Adipocyte (in vitro differentiated cells): ENCODE results near the gene CX3CR1.
"Not testable (repeated sequence)": the region's sequence is repeated elsewhere in the genome, so short reads cannot be mapped to it uniquely, and the experiment has no call there.

Source experiments
- DNase-seq: peaks from one replicate; pipeline ENCODE4 v3.0.0-alpha.2; 2015; ENCODE audit warnings: low read depth
- H3K27me3 ChIP-seq: replicated peaks from 2 replicates; pipeline ENCODE4 v1.7.0; 2013; ENCODE audit warnings: mild to moderate bottlenecking, low read length, moderate library complexity; ENCODE audit not compliant: control insufficient read depth, insufficient read depth
- H3K36me3 ChIP-seq: 2 replicates; pipeline ENCODE4 v1.7.0; 2013; ENCODE audit warnings: low read length, mild to moderate bottlenecking, moderate library complexity; ENCODE audit not compliant: control insufficient read depth, insufficient read depth, severe bottlenecking
- H3K4me1 ChIP-seq: 2 replicates; pipeline ENCODE4 v1.7.0; 2013; ENCODE audit warnings: mild to moderate bottlenecking, low read length, moderate library complexity; ENCODE audit not compliant: control insufficient read depth, insufficient read depth
- H3K4me3 ChIP-seq: 2 replicates; pipeline ENCODE4 v1.7.0; 2013; ENCODE audit warnings: mild to moderate bottlenecking, low read length, moderate library complexity
- H3K9ac ChIP-seq: 2 replicates; pipeline ENCODE4 v1.7.0; 2013; ENCODE audit warnings: mild to moderate bottlenecking, low read length, moderate library complexity
- H3K9me3 ChIP-seq: 2 replicates; pipeline ENCODE4 v1.7.0; 2013; ENCODE audit warnings: mild to moderate bottlenecking, low read length, moderate library complexity; ENCODE audit not compliant: control insufficient read depth

The CX3CR1 gene, protein sequence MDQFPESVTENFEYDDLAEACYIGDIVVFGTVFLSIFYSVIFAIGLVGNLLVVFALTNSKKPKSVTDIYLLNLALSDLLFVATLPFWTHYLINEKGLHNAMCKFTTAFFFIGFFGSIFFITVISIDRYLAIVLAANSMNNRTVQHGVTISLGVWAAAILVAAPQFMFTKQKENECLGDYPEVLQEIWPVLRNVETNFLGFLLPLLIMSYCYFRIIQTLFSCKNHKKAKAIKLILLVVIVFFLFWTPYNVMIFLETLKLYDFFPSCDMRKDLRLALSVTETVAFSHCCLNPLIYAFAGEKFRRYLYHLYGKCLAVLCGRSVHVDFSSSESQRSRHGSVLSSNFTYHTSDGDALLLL

GRCh38 chr3:39279745-39280517 is at the start of gene CX3CR1:
Gene CX3CR1 (minus strand): TSS chr3:39280036. CDS start chr3:39266509, 13,527 bp downstream.
- no peaks in the 10 kb centered on the region for H3K9me3 ChIP-seq
- H3K27me3 ChIP-seq: peaks cover 20% of the 10 kb centered on the region
- H3K9ac ChIP-seq: no peak within 1 kb of the TSS
- H3K4me1 ChIP-seq: peaks cover 4% of the 10 kb centered on the region
- H3K4me3 ChIP-seq: no peak within 1 kb of the TSS
- DNase-seq: no peak
- H3K36me3 ChIP-seq: no peaks in the 10 kb centered on the region

- no peaks in the 10 kb centered on the region for H3K4me1 ChIP-seq
- H3K36me3 ChIP-seq: no peaks in the 10 kb centered on the region
- H3K9ac ChIP-seq: no peak within 1 kb of the TSS
- H3K27me3 ChIP-seq: peaks cover 11% of the 10 kb centered on the region
- H3K4me3 ChIP-seq: no peak within 1 kb of the TSS
- H3K9me3 ChIP-seq: no peaks in the 10 kb centered on the region
- DNase-seq: no peak
Observed at GRCh38 chr3:39329493-39329892, 49.7 kb upstream of the CX3CR1 start, which contains the start of gene CCR8. Gene CCR8 (plus strand): TSS chr3:39329709. CDS start chr3:39332332, 2,623 bp downstream.

DNA sequence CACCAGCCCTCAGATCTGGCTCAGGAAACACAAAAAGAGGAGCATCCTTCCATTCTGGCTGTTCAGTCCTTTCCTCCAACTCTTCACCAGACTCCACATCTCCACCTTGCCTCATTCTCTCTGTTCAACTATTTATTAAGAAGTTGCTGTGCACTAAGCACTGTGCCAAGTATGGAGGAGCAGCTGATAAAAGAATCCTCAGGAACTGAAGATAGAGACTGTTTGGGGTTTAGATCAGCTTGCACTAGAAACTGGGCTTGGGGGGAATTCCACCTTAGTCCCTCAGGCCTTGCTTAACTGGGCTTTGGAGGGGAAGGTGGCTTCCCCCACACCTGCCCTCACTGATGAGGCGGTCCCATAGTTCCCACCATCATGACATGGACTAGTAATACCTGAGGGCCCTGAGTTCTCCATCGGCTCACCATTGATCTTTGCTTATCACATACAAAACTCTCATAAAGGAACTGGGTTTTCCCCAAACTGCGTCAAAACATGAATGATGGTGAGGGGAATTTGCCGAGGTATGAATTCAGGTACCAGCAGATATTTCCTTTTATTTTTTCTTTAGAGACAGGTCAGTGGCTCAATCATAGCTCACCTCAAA is 48.0 kb upstream of the CX3CR1 start:
- Histone ChIP-seq H3K9me3 (no peaks in the 10 kb centered on the region), H3K36me3 (no peaks in the 10 kb centered on the region), H3K4me1 (no peaks in the 10 kb centered on the region), H3K27me3 (peaks cover 13% of the 10 kb centered on the region), H3K9ac (no peak overlapping the region), H3K4me3 (no peak overlapping the region)
- no peak for DNase-seq

- Histone ChIP-seq H3K4me3 (no peak overlapping the region), H3K4me1 (no peaks in the 10 kb centered on the region), H3K36me3 (no peaks in the 10 kb centered on the region), H3K9ac (no peak overlapping the region), H3K27me3 (peaks cover 13% of the 10 kb centered on the region), H3K9me3 (no peaks in the 10 kb centered on the region)
- no peak for DNase-seq
Observed at GRCh38 chr3:39327053-39327745, 47.4 kb upstream of the CX3CR1 start.

DNA sequence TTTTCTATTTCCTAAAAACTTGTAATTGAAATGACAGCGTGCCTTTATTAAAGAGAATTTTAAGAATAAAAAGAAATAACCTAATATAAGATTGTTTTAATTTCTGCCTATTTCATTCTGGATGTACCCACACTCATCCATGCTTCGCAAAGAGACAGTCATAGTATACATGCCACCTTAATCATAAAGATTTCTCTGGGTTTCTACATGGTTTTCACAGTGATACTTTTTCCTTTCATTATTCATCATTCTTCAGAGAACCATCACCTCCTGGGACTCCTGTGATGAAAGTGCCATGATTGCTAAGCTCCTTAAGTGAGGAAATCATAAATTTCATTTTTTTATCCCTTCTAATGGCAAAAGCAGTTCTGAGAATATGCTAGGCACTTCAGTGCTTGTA is 45.4 kb upstream of the CX3CR1 start:
- DNase-seq: no peak
- Histone ChIP-seq H3K4me3 (no peak overlapping the region), H3K9ac (no peak overlapping the region), H3K36me3 (no peaks in the 10 kb centered on the region), H3K27me3 (peaks cover 13% of the 10 kb centered on the region), H3K9me3 (no peaks in the 10 kb centered on the region), H3K4me1 (no peaks in the 10 kb centered on the region)

DNA sequence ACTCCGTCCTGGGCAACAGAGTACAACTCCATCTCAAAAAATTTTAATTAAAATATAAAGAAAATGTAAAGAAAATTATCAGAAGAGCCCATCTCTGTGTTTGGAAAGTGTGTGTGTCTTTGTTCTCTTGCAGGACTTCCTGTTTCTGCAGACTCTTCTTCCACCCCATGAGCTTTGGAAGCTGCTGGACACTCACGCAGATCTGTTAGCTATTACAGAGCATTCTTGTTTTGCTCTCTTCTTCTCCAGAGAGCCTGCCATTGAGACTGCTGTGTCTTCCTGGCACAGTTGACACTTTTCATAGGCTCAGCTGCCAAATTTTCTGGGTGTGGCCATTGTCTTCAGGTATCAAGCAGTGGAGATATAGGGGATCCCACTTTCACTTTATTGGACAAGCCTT is 43.7 kb upstream of the CX3CR1 start:
- Histone ChIP-seq H3K36me3 (no peaks in the 10 kb centered on the region), H3K4me1 (no peaks in the 10 kb centered on the region), H3K4me3 (no peak overlapping the region), H3K9me3 (no peaks in the 10 kb centered on the region), H3K27me3 (peaks cover 13% of the 10 kb centered on the region), H3K9ac (no peak overlapping the region)
- DNase-seq: no peak

DNA sequence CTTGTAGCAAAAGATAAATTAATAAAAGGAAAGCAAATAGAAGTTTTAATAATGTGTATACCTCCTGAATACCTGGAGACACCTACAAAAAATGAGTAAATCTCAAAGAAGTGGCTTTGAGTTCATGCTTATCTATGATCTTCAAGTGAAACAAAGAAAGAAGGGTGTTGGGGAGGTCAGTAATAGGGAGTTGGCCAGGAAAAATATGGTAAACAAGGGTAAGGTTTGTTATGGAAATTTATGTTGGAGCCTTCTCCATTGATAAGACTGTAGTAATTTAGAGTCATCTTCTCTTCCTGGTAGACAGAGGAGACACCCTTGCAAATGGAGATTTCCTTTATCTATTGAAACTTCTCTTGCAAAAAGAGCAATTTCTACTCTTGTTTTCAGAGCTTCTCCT is 43.1 kb upstream of the CX3CR1 start:
- no peak for DNase-seq
- Histone ChIP-seq H3K36me3 (no peaks in the 10 kb centered on the region), H3K27me3 (peaks cover 13% of the 10 kb centered on the region), H3K4me1 (no peaks in the 10 kb centered on the region), H3K4me3 (no peak overlapping the region), H3K9ac (no peak overlapping the region), H3K9me3 (no peaks in the 10 kb centered on the region)

GRCh38 chr3:39322209-39322715 is 42.4 kb upstream of the CX3CR1 start:
- not testable (repeated sequence) for H3K36me3 ChIP-seq, H3K27me3 ChIP-seq, H3K9ac ChIP-seq, H3K4me3 ChIP-seq, H3K4me1 ChIP-seq, DNase-seq, H3K9me3 ChIP-seq

DNA sequence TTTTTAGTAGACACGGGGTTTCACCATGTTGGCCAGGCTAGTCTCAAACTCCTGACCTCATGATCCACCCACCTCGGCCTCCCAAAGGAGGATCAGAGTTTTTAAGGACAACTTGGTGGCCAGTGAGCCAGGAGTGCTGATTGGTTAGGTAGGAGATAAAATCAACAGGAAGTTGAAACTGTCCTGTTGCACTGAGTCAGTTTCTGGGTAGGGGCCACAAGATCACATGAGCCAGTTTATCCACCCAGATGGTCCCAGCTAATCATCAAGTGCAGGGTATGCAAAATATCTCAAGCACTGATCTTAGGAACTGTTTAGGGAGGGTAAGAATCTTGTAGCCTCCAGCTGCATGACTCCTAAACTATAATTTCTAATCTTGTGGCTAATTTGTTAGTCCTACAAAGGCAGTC is 41.7 kb upstream of the CX3CR1 start:
- not testable (repeated sequence) for H3K36me3 ChIP-seq, H3K27me3 ChIP-seq, H3K4me1 ChIP-seq, DNase-seq, H3K9me3 ChIP-seq, H3K9ac ChIP-seq, H3K4me3 ChIP-seq

DNA sequence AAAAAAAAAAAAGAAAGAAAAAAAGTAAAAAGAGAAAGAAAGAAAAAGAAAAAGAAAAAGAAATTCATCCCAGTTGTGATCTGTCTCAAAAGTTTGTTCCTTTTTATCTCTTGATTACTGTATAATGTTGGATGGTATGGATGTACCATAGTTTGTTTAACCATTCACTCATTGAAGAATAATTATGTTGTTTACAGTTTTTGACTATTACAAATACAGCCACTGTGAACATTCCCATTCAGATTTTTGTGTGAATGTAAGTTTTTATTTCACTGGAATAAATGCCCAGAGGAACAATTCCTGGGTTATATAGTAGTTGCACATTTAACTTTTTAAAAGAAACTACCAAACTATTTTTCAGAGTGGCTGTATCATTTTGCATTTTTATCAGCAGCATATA is 39.4 kb upstream of the CX3CR1 start:
- Histone ChIP-seq H3K9ac (no peak overlapping the region), H3K9me3 (peaks cover 10% of the 10 kb centered on the region), H3K4me1 (no peaks in the 10 kb centered on the region), H3K4me3 (no peak overlapping the region), H3K36me3 (no peaks in the 10 kb centered on the region), H3K27me3 (no peaks in the 10 kb centered on the region)
- DNase-seq: no peak

DNA sequence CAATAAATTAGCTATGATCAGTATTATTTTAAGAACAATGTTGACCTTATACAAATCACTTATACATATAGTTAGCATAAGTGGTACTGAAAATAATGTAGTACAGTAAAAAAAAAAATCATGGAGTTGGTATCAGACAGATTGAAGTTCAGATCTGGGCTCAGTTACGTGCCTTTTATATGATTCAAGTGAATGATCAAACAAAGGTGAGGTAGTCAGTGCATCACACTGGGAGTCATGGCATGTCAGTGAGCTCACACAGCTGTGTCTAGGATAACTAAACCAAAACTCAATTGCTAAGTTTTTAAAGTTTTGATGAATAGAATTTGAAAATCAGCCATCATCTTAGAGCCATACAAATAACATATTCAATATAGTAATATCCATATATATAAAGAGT is 38.5 kb upstream of the CX3CR1 start:
- H3K4me3 ChIP-seq: no peak overlapping the region
- no peaks in the 10 kb centered on the region for H3K27me3 ChIP-seq
- DNase-seq: no peak
- H3K9ac ChIP-seq: no peak overlapping the region
- no peaks in the 10 kb centered on the region for H3K4me1 ChIP-seq
- peaks cover 10% of the 10 kb centered on the region for H3K9me3 ChIP-seq
- H3K36me3 ChIP-seq: no peaks in the 10 kb centered on the region
